T47D (cell line): Measurements from ENCODE around the gene EFHC1.

Experiments used
- DNase-seq, 2 experiments: peaks; one replicate each; pipeline versions ENCODE4 v3.0.0 to v3.0.0-alpha.2; 2011 to 2012; ENCODE audit warnings: low read depth in 1 of 2, low spot score in 1 of 2
- JUND ChIP-seq: IDR thresholded peaks from 2 replicates; pipeline ENCODE4 v1.6.1; 2012; ENCODE audit warnings: low read depth
- in situ Hi-C: cut with HindIII; loops from 2 replicates; pipeline ENCODE4 v1.10.0; 2016; ENCODE audit warnings: low sequenced_read_pairs, low pct_unique_long_range_greater_than_20kb

Gene EFHC1

DNA sequence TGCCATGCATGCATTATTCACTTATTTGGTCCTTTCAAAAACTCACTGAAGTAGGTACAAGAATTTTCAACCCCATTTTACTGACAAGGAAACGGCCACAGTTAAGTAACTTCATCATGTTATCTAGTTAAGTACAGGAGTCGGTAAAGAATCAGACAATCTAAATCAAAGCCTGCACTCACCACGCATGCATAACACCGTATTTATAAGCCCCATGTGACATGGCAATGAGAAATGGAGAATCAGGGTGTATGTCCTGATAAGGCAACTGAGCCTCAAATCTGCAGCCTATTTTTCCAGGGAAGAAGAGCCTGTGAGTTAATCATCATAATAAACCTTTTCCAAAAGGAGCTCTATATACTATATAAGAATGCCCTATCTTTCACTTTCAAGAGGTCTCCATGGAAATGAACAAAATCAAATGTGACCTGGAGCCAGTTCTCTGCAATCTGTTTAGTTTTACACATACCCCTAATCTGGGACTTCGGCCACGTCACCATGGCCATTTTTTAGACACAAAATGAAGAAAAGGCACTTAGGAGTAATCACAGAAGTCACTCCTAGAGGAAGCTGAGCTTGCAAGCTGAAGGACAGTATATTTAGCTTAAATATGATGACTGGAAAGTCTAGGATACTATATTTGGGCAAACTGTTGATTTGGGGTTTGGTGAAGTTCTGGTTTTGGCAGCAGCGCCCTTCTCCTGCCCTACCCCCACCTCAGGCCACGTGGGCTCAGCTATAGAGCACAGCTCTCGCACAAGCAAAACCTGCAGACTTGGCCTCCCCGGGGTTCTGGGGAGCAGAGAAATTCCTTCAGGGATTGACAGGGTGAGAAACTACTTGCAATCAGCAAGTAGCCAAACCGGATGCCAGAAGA lies 137.5 kb downstream of the EFHC1 start:
- in situ Hi-C loops, result no loop called here
- no peak for DNase-seq
- TF ChIP-seq JUND, result no peak

DNA sequence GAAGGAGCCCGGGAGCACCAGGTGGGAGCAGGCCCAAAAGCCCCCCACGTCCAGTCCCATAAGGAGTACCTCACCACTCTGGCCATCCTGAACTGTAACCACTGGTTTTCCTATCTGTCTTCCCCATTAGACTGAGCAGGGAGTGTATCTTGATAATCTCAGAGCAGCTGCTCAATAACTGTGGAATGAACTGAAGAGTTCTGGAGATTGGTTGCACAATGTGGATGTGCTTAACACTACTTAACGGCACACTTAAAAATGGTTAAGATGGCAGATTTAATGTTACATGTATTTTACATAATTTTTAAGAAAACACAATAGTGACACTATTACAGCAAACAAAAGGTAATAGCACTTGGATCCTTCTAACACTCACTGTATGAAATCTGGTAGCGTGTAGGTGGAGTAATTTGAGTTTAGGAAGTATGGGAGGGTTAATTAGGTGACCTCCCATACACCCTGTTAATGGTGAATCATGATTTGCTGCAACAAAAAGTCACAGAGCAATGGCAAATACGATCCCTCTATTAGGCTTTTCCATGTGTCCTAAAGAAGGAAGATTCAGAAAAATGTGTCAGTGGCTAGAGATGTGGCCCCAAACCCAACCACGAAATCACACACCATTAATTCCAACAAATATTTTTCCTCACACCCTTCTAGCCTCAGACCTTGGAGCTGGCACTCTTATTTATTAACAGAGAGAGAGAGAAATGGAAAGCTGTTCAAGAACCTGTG lies 138.3 kb downstream of the EFHC1 start:
- no peak for TF ChIP-seq JUND

DNA sequence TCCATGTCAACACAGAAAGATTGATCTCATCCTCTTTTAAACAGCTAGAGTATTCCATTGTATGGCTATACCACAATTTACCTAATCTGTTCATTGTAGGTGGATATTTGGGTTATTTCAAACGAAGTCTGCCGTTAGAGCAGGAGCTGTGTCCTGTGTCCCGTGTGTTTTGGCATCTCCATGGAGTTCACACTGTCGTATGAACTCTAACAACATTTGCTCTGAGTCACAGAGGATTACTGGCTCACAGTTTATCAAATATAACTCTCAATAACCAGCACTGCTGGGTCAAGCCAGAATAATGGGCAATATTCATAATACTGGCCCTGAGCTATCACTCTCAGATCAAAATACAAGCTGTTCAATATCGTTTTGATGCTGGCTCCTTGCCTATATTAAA lies 140.3 kb downstream of the EFHC1 start:
- in situ Hi-C loops, result no loop called here
- TF ChIP-seq JUND, result no peak
- DNase-seq, result no peak

More for the DNA sequence above, 138.3 kb downstream of the EFHC1 start:
- in situ Hi-C loops, result no loop called here
- no peak for DNase-seq

DNA sequence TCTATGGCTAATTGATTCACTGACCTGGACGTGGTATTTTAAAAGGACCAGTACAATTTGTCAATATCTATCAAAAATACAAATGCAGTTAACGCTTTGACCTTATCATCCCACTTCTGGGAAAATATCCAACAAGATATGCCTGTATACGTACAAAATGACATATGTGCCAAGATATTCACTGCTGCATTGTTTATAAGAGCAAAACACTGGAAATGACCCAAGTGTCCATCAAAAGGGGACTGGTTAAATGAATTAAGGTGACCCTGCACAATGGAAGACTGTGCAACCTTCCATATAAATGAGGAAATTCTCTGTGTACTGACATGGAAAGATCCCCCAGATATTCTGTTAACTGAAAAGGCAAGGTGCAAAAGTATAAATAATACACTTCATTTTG lies 142.8 kb downstream of the EFHC1 start:
- in situ Hi-C loops, result no loop called here
- no peak for DNase-seq
- no peak for TF ChIP-seq JUND

DNA sequence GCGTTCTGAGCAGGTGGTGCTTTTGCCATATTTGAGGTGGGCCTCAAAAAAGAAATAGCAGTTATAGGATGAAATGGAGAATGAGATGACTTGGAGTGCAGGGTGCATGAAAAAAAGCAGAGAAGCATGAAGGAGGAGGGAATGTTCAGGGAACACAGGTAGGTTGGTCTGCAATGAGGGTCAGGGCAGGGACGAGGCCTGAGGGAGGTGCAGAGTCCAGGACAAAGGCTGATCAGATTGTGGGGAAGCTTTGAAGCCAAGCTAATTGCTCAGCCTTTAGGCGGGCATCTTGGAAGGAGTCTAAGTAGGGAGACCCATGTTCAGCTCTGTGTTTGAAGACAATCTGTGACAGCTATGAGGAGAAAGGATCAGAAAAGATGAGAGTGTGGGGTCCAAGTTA lies 144.7 kb downstream of the EFHC1 start:
- in situ Hi-C loops, result no loop called here
- no peak for TF ChIP-seq JUND
- no peak for DNase-seq

DNA sequence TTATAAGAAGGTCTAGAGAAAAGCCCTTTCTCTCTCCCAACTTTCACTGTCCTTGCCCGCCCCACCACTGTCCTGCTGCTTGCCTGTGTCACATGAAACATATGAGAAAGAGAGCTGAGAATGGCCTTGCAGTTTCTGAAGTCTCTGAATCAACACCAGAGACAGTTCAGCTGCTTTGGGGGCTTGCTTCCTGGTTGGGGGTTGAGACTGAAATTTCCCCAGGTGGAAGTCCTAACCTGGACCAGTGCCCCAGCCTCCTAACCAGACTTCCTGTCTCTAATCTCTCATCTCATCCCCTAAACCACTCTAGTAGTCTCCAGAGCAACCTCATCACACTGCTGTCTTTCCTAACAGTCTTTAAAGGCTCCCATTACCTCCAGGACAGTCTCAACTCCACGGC lies 146.1 kb downstream of the EFHC1 start:
- no peak for TF ChIP-seq JUND
- no peak for DNase-seq
- in situ Hi-C loops, result no loop called here

DNA sequence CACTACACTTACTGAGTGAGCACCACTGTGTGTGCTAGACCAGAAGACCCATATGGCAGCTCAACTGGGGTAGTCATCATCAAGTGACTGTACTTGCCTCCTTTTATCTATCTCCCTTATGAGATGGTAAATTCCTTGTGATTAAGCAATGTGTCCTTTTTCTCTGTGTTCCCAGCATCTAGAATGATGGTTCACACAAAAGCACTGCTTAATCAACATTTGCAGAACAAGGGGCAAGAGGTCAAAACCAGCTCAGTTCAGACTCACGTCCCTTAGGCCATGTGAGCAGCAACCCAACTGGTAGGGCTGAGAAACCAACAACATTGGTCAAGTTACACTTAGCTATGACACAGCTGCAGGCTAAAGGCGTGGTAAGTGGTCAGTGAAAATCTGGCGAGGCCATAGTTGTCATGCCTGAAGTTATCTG lies 146.7 kb downstream of the EFHC1 start:
- DNase-seq, result peak in 1 of 2 experiments; percentile 44
- in situ Hi-C loops, result no loop called here
- TF ChIP-seq JUND, result no peak

DNA sequence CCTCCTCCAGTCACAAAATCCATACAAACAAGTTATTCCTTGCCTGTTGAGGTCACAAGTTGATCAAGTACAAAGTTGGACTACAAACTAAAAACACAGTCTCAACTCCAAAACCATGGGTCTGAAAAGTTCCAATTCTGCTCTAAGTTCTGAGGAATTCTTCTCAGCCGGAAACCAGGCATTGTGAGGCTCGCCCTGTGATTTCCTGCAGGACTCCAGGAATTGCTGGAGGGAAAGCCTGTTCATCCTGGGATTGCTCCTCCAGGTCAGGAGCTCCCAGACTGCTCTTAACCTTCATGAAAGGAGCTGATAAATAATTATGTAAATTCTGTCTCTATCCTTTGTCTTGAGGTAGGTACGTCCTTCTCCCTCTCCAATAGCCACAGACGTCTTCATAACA lies 148.2 kb downstream of the EFHC1 start:
- no peak for DNase-seq
- no peak for TF ChIP-seq JUND
- in situ Hi-C loops, result no loop called here

DNA sequence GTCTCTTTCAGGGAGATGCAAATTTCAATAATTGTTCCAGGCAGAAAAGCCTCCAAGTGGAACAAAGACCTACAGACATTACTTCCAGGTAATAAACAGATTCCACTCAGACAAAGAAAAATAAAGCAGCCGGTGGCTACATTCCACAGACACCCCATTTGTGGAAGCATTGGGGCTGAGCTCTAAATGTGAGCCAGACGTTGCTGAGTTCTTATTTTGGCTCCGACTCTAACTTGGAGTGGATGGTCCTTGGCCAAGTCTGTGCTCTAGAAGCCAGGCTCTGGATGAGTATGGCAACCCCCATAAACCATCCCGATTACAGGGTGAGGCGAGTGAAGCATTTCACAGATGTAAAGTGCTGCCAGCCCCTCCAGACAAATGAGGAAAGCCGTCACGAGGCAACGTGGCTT lies 150.2 kb downstream of the EFHC1 start:
- no peak for DNase-seq
- no peak for TF ChIP-seq JUND
- in situ Hi-C loops, result no loop called here

DNA sequence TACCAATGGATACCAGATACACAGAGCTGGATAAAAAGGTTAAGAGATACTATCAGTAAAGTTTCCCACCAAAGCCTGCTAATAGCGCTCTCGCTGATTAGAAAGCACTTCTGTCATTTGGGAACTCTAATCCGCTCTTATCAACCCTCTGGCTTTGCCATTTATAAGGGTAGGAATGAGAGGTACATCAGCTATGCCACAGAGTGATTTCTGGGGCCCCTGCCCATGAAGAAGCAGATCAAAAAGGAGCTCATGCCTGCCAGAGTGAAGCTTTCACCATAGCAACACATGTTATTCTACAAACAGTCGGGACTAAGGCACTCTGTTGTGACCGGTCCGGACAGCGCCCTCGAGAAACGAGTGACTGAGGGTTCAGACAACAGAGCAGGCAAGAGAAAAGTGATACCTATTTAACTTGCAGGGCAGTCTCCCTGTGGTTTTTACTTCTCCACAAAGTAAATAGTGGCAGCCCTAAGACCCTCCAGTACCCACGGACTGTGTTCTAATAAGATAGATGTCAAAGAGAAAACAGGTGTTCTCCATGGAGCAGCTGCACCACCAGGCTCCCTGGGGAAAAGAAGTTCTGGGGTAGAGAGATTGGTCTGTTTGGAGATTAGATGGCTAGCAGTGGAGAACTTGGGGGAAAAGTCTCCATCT lies 151.1 kb downstream of the EFHC1 start:
- TF ChIP-seq JUND, result no peak
- in situ Hi-C loops, result no loop called here
- no peak for DNase-seq

DNA sequence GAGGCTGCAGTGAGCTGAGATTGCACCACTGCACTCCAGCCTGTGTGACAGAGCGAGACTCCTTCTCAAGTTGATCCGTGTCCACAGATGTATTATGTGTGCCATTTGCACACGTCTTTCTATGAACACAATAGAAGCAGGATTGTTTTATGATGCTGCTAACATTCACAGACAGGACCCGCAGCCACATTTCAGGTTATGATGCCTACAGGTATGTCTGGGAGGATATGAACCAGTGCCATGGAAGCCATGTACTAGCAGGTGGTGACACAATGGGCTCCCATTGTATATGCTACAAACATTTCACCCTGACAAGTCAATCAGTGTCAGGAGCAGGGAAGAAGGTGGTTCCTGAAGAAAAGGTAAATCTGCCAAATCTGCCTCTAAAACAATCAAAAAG lies 152.4 kb downstream of the EFHC1 start:
- no peak for DNase-seq
- in situ Hi-C loops, result no loop called here
- no peak for TF ChIP-seq JUND

DNA sequence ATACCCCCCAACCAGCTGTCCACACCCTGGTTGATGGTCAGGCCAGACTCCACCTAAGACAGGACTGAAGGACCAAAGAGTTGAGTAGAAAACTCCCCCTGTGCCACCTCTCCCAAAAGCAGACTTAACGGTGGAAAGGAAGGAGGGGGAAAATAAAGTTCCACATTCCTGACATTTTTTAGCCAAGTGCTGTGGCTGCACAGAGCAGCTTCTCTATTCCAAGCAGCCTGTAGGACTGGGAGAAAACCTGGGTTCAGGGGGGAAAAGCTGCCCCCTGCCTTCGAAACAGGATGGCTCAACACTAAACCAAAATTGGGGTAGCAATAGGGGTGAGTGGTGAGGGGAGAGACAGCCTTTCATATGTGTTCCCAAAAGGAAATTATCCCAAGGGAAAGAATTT lies 153.2 kb downstream of the EFHC1 start:
- peak in 1 of 2 experiments; percentile 47 for DNase-seq
- no peak for TF ChIP-seq JUND
- in situ Hi-C loops, result no loop called here
